Natural killer cell (primary cell): ENCODE results near the gene TESK1. TPM values are rescaled to one million over a fixed set of nuclear protein-coding genes. Genes with fewer than 3 reads are reported as not detected.

Experiments used
- ATAC-seq, 3 donors: fragments of 150-1000 bp in 2 of 3; fragments of 200-7000 bp in 1 of 3; cut with Tn5 transposase; 1 replicate in 1 of 3; 2 replicates in 2 of 3; pipeline ENCODE4 v1.10.0; 2021; ENCODE audit warnings: mild to moderate bottlenecking in 2 of 3, moderate library complexity in 2 of 3
- DNase-seq, 2 donors: peaks; one replicate each; pipeline versions ENCODE4 v3.0.0 to v3.0.0-alpha.2; 2013 to 2021; ENCODE audit warnings: mixed read lengths in 1 of 2
- H3K27ac ChIP-seq: one replicate; pipeline ENCODE4 v1.5.1; 2013; ENCODE audit warnings: mild to moderate bottlenecking, low read length
- H3K27me3 ChIP-seq: one replicate; pipeline ENCODE4 v1.6.1; 2013; ENCODE audit warnings: low read length; ENCODE audit not compliant: control insufficient read depth, insufficient read depth
- H3K36me3 ChIP-seq: one replicate; pipeline ENCODE4 v1.6.1; 2013; ENCODE audit warnings: low read length; ENCODE audit not compliant: control insufficient read depth, insufficient read depth
- H3K4me1 ChIP-seq: one replicate; pipeline ENCODE4 v1.6.1; 2013; ENCODE audit warnings: low read length; ENCODE audit not compliant: control insufficient read depth, insufficient read depth
- H3K4me3 ChIP-seq: one replicate; pipeline ENCODE4 v1.5.1; 2013; ENCODE audit warnings: low read length
- H3K9me3 ChIP-seq: one replicate; pipeline ENCODE4 v1.6.1; 2013; ENCODE audit warnings: low read length; ENCODE audit not compliant: control insufficient read depth, insufficient read depth
- H3K27ac Mint-ChIP-seq, 2 donors: one replicate each; pipeline ENCODE4 v1.8.0; 2022; ENCODE audit warnings: mild to moderate bottlenecking in 2 of 2, mixed read lengths in 2 of 2, moderate library complexity in 1 of 2
- H3K27me3 Mint-ChIP-seq, 2 donors: one replicate each; pipeline ENCODE4 v1.8.0; 2022; ENCODE audit warnings: low read depth in 2 of 2, mixed read lengths in 2 of 2
- H3K36me3 Mint-ChIP-seq: one replicate; pipeline ENCODE4 v1.8.0; 2022; ENCODE audit warnings: mixed read lengths
- H3K4me1 Mint-ChIP-seq, 2 donors: one replicate each; pipeline ENCODE4 v1.8.0; 2022; ENCODE audit warnings: mixed read lengths in 2 of 2
- H3K4me3 Mint-ChIP-seq: one replicate; pipeline ENCODE4 v1.8.0; 2022; ENCODE audit warnings: mild to moderate bottlenecking, moderate library complexity, mixed read lengths
- H3K9me3 Mint-ChIP-seq, 2 donors: one replicate each; pipeline ENCODE4 v1.8.0; 2022; ENCODE audit warnings: mixed read lengths in 2 of 2
- CTCF ChIP-seq: fragments of 200-600 bp; IDR thresholded peaks from one replicate; pipeline ENCODE4 v1.8.0; 2022; ENCODE audit warnings: antibody characterized with exemption
- WGBS: methylation state at CpG from one replicate; pipeline ENCODE4 v1.1.7; 2013; ENCODE audit warnings: missing lambda C conversion rate; ENCODE audit not compliant: insufficient coverage; 5-methylcytosine and 5-hydroxymethylcytosine counted together
- intact Hi-C: fragments of 100-400 bp; cut with micrococcal nuclease; formaldehyde crosslinking; loops from one replicate; pipeline ENCODE4 v1.14.2; 2022
- total RNA-seq, 4 donors: library from RNA; stranded (reverse); fragments of 120-200 nt in 1 of 4; gene quantifications; one replicate each; pipeline versions ENCODE4 v1.2.3 to v1.2.4, GENCODE V29; 2013 to 2022

The TESK1 gene
- total RNA-seq, 3 donors from 2014 or later (not counting 1 experiment from before 2014, with no cell fraction given) = 40.7 to 72.5 (median 47.5) TPM

GRCh38 chr9:35606726-35607125 lies 1.7 kb downstream of the TESK1 start:
- DNase-seq (no peak), ATAC-seq (no peak)
- Mint-ChIP-seq H3K36me3 (no peaks in the 10 kb centered on the region), H3K27me3 (no peaks in the 10 kb centered on the region), H3K4me3 (peak overlapping the region; percentile 1), H3K4me1 (peaks cover 28 to 49% of the 10 kb centered on the region in 2 donors), H3K9me3 (no peaks in the 10 kb centered on the region), H3K27ac (peak overlapping the region in 1 of 2 donors; percentile 75)
- Histone ChIP-seq H3K27ac (no peak overlapping the region), H3K4me1 (peaks cover 37% of the 10 kb centered on the region), H3K36me3 (peaks cover 39% of the 10 kb centered on the region), H3K4me3 (no peak overlapping the region), H3K27me3 (no peaks in the 10 kb centered on the region), H3K9me3 (no peaks in the 10 kb centered on the region)
- TF ChIP-seq CTCF = no peak
- 96% methylated on average over 5 of the region's 7 CpGs for WGBS
- intact Hi-C loops = no loop called here

- Histone ChIP-seq H3K36me3 (peaks cover 39% of the 10 kb centered on the region), H3K27me3 (no peaks in the 10 kb centered on the region), H3K27ac (no peak overlapping the region), H3K4me3 (no peak overlapping the region), H3K9me3 (no peaks in the 10 kb centered on the region), H3K4me1 (peaks cover 33% of the 10 kb centered on the region)
- intact Hi-C loops = no loop called here
- Mint-ChIP-seq H3K4me1 (peaks cover 28 to 48% of the 10 kb centered on the region in 2 donors), H3K4me3 (no peak overlapping the region), H3K27me3 (no peaks in the 10 kb centered on the region), H3K36me3 (no peaks in the 10 kb centered on the region), H3K9me3 (no peaks in the 10 kb centered on the region), H3K27ac (peak overlapping the region in 1 of 2 donors; percentile 75)
- 95% methylated on average over 7 of the region's 7 CpGs for WGBS
- DNase-seq (no peak), ATAC-seq (no peak)
- no peak for TF ChIP-seq CTCF
These were observed 3.2 kb downstream of the TESK1 start for GRCh38 chr9:35608221-35608620.

GRCh38 chr9:35609001-35609819 lies 4.1 kb downstream of the TESK1 start:
- no peaks in the 10 kb centered on the region for H3K27me3 Mint-ChIP-seq
- H3K36me3 ChIP-seq = peaks cover 39% of the 10 kb centered on the region

More at GRCh38 chr9:35609001-35609819, 4.1 kb downstream of the TESK1 start:
- no peak for TF ChIP-seq CTCF
- H3K4me3 Mint-ChIP-seq = no peak overlapping the region
- H3K4me1 Mint-ChIP-seq = peaks cover 21 to 39% of the 10 kb centered on the region in 2 donors
- no peaks in the 10 kb centered on the region for H3K9me3 ChIP-seq
- intact Hi-C loops = no loop called here
- no peak for DNase-seq
- no peaks in the 10 kb centered on the region for H3K27me3 ChIP-seq
- H3K27ac Mint-ChIP-seq = no peak overlapping the region
- WGBS = 97% methylated on average over 31 of the region's 31 CpGs
- no peak overlapping the region for H3K27ac ChIP-seq
- no peaks in the 10 kb centered on the region for H3K9me3 Mint-ChIP-seq
- peaks cover 4% of the 10 kb centered on the region for H3K36me3 Mint-ChIP-seq
- ATAC-seq = no peak
- no peak overlapping the region for H3K4me3 ChIP-seq
- peaks cover 27% of the 10 kb centered on the region for H3K4me1 ChIP-seq
